ENCODE measurements around the gene CADPS. TPM values are rescaled to one million over a fixed set of nuclear protein-coding genes. Genes with fewer than 3 reads are reported as not detected.

CADPS gene
- total and polyA plus RNA-seq, 2 of the 4 experiments (the other 2 are of a cell fraction) = not detected

DNA sequence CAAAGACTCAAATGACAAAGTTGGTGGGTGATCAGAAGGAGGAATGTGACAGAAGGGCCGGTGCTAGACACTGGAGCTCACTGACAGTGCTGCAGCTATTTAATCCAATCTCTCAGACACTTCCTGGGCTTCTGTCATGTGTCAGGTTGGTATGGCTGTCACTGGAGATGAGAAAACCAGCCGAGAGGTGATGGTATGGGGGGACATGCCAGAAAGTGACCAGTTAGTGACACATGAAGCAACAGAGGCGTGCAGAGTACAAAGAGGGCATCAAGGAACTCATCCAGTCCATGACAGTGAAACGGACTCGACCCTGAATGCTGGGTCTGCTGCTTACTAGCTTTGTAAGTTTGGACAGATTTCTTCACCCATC lies 219.5 kb downstream of the CADPS start:
- in situ Hi-C loops (cut with MboI; ENCODE audit: low sequenced_read_pairs) (no loop called here), dilution Hi-C loops (cut with HindIII; ENCODE audit: low sequenced_read_pairs, unreplicated experiment) (no loop called here), intact Hi-C loops (cut with micrococcal nuclease) (no loop called here)
- no peak overlapping the region for H4K91ac ChIP-seq (ENCODE audit: insufficient read depth, low read depth, low read length)
- no TSS peak for BruUV-seq (replicated peaks)
- no peaks in the 10 kb centered on the region for H3K9me1 ChIP-seq (ENCODE audit: insufficient read depth, low read length)
- H3K56ac ChIP-seq (ENCODE audit: extremely low read depth, insufficient read depth, low read length) = no peak overlapping the region
- H4K8ac ChIP-seq (ENCODE audit: low read depth in 2 of 2, low read length in 2 of 2) = no peak overlapping the region
- H3K23ac ChIP-seq (ENCODE audit: low read depth, low read length) = no peak overlapping the region
- 0% methylated on average over 1 of the region's 5 CpGs; no CpG with 5 or more reads in 1 of the 2 experiments for WGBS, 2 experiments (ENCODE audit: extremely low coverage in 2 of 2, insufficient read length in 1 of 2)
- no peaks in the 10 kb centered on the region for H3K36me3 ChIP-seq (ENCODE audit: control insufficient read depth, insufficient read depth, low read length)
- no peak overlapping the region for H2AK9ac ChIP-seq (replicated peaks; ENCODE audit: low read depth, low read length, poor library complexity)
- no peak for DNase-seq
- no peak overlapping the region for H2AK5ac ChIP-seq (ENCODE audit: low read depth, low read length)
- H4K20me1 ChIP-seq (ENCODE audit: insufficient read depth, low read length) = no peaks in the 10 kb centered on the region
- TF ChIP-seq NFE2L2 (IDR thresholded peaks at IDR 0.05; ENCODE audit: low read depth, low read length) (no peak), MAFK (IDR thresholded peaks at IDR 0.05; ENCODE audit: low read depth, low read length) (no peak), RFX5 (IDR thresholded peaks at IDR 0.05; ENCODE audit: low read depth, low read length) (no peak), CEBPB (IDR thresholded peaks at IDR 0.05; ENCODE audit: low read depth, low read length) (no peak), CHD1 (IDR thresholded peaks at IDR 0.05; ENCODE audit: low read depth, low read length) (no peak), POLR2A (IDR thresholded peaks at IDR 0.05; ENCODE audit: low read depth, low read length) (no peak), SMC3 (IDR thresholded peaks at IDR 0.05; ENCODE audit: low read depth, low read length) (no peak)
- no peak overlapping the region for H3K27ac ChIP-seq (ENCODE audit: insufficient read depth, low read length)
- H3K9me3 ChIP-seq (ENCODE audit: control insufficient read depth, insufficient read depth, low read length) = no peaks in the 10 kb centered on the region
- no peak overlapping the region for H3K14ac ChIP-seq (replicated peaks; ENCODE audit: low read depth, low read length)
- no peak overlapping the region for H2BK20ac ChIP-seq (ENCODE audit: low read depth, low read length)
- ChIA-PET POLR2A (ENCODE audit: unreplicated experiment) (no interaction called here), CTCF (no interaction called here)
- H3K18ac ChIP-seq (ENCODE audit: low read depth, low read length) = no peak overlapping the region
- no peak overlapping the region for H2BK120ac ChIP-seq (ENCODE audit: low read depth, low read length)
- H2BK15ac ChIP-seq (ENCODE audit: low read depth, low read length) = no peak overlapping the region
- H2AFZ ChIP-seq (replicated peaks; ENCODE audit: low read length, poor library complexity) = no peak overlapping the region
- ATAC-seq (ENCODE audit: low read depth) = no peak
- no peak overlapping the region for H2BK5ac ChIP-seq (ENCODE audit: low read depth, low read length, poor library complexity, severe bottlenecking)
- no peaks in the 10 kb centered on the region for H3K4me1 ChIP-seq (ENCODE audit: control insufficient read depth, insufficient read depth, low read length)
- no peak overlapping the region for H3K9ac ChIP-seq (ENCODE audit: low read depth, low read length)
- no peak overlapping the region for H4K5ac ChIP-seq (ENCODE audit: low read depth, low read length)
- no peak overlapping the region for H3K4ac ChIP-seq (ENCODE audit: low read depth, low read length)
- H3K4me2 ChIP-seq (ENCODE audit: low read depth, low read length) = no peak overlapping the region
- no peak overlapping the region for H3K4me3 ChIP-seq (ENCODE audit: insufficient read depth, low read depth, low read length)
- H3K27me3 ChIP-seq (ENCODE audit: control insufficient read depth, insufficient read depth, low read length) = no peaks in the 10 kb centered on the region; the same call in 1 of the 2 replicates
- no peaks in the 10 kb centered on the region for H3K79me1 ChIP-seq (ENCODE audit: low read depth in 1 of 2, low read length in 2 of 2)
